GM12878 (cell line): ENCODE measurements around the gene PGM3. TPM values are rescaled to one million over a fixed set of nuclear protein-coding genes. Genes with fewer than 3 reads are reported as not detected.

Experiments
- ATAC-seq: fragments of 200-7000 bp; cut with Tn5 transposase; 3 replicates; pipeline ENCODE4 v1.9.1; 2020; ENCODE audit warnings: mild to moderate bottlenecking, moderate library complexity
- BruUV-seq: library from RNA; stranded (reverse); fragments of 400-500 nt; replicated peaks from 2 replicates; lab custom pipeline; 2021; lab: Mats Ljungman, UMichigan
- CTCF ChIA-PET: fragments of 300-600 bp; sonication (Branson Sonifier 250); formaldehyde crosslinking; extraction: SDS; loops from one replicate; lab custom pipeline; 2021; ENCODE audit warnings: inconsistent platforms; lab: Yijun Ruan, JAX
- POLR2A ChIA-PET: fragments of 350-600 bp; formaldehyde crosslinking; extraction: SDS; loops from one replicate; lab custom pipeline; 2021; ENCODE audit warnings: inconsistent platforms; lab: Charles Lee
- RAD21 ChIA-PET: fragments of 300-600 bp; sonication (Branson Sonifier 250); formaldehyde crosslinking; loops from one replicate; lab custom pipeline; 2023; ENCODE audit warnings: antibody characterized with exemption; ENCODE audit not compliant: unreplicated experiment; lab: Charles Lee
- SMC1A ChIA-PET: fragments of 300-600 bp; sonication (Branson Sonifier 250); formaldehyde crosslinking; loops from one replicate; lab custom pipeline; 2023; ENCODE audit not compliant: unreplicated experiment, uncharacterized antibody; lab: Charles Lee
- DNase-seq: peaks from one replicate; pipeline ENCODE4 v3.0.0-alpha.2; 2011; ENCODE audit warnings: low read depth, low spot score
- FAIRE-seq: peaks from 3 replicates; lab custom pipeline; 2011; peaks lifted over from hg19 to GRCh38; lab: Jason Lieb, UNC
- H2AFZ ChIP-seq: 2 replicates; pipeline ENCODE4 v1.6.0; 2011; ENCODE audit warnings: low read depth, low read length, control low read depth; ENCODE audit not compliant: control insufficient read depth
- H3K27ac ChIP-seq: 2 replicates; pipeline ENCODE4 v1.5.1; 2011; ENCODE audit warnings: control low read depth; ENCODE audit not compliant: control insufficient read depth, insufficient read depth
- H3K27me3 ChIP-seq, 2 experiments: replicated peaks in 1 of 2; 2 replicates each; pipeline versions ENCODE4 v1.6.0 to v1.6.1; 2011; ENCODE audit warnings: low read length in 1 of 2; ENCODE audit not compliant: control insufficient read depth in 2 of 2, insufficient read depth in 2 of 2
- H3K36me3 ChIP-seq, 2 experiments: 2 replicates each; pipeline ENCODE4 v1.5.1; 2011; ENCODE audit warnings: low read length in 1 of 2; ENCODE audit not compliant: control insufficient read depth in 2 of 2, insufficient read depth in 2 of 2
- H3K4me1 ChIP-seq: 2 replicates; pipeline ENCODE4 v1.6.1; 2011; ENCODE audit warnings: mild to moderate bottlenecking, low read length, moderate library complexity, mixed read lengths; ENCODE audit not compliant: control insufficient read depth, insufficient read depth
- H3K4me2 ChIP-seq: 2 replicates; pipeline ENCODE4 v1.6.0; 2011; ENCODE audit warnings: control low read depth; ENCODE audit not compliant: control insufficient read depth, insufficient read depth
- H3K4me3 ChIP-seq: fragments of 200-600 bp; sonication (generic); 2 replicates; pipeline ENCODE4 v1.5.1; 2016
- H3K79me2 ChIP-seq: 2 replicates; pipeline ENCODE4 v1.6.0; 2011; ENCODE audit warnings: low read length; ENCODE audit not compliant: control insufficient read depth, insufficient read depth
- H3K9ac ChIP-seq: 2 replicates; pipeline ENCODE4 v1.8.0; 2011; ENCODE audit warnings: low read length, control low read depth, mixed read lengths; ENCODE audit not compliant: control insufficient read depth, insufficient read depth
- H3K9me3 ChIP-seq: replicated peaks from 3 replicates; pipeline ENCODE4 v1.5.1; 2011; ENCODE audit warnings: mild to moderate bottlenecking, low read length; ENCODE audit not compliant: control insufficient read depth, insufficient read depth
- H4K20me1 ChIP-seq: 2 replicates; pipeline ENCODE4 v1.6.0; 2011; ENCODE audit not compliant: control insufficient read depth, insufficient read depth
- BRCA1 ChIP-seq: IDR thresholded peaks from 2 replicates; pipeline ENCODE4 v1.6.1; 2011; ENCODE audit warnings: low read depth, low read length, improper control_type of control experiment
- CHD1 ChIP-seq: IDR thresholded peaks from 2 replicates; pipeline ENCODE4 v1.6.1; 2012; ENCODE audit warnings: low read depth, low read length, improper control_type of control experiment
- GABPA ChIP-seq: IDR thresholded peaks from 2 replicates; pipeline ENCODE4 v1.6.1; 2014; ENCODE audit warnings: antibody characterized with exemption, low read depth, mild to moderate bottlenecking, inconsistent platforms
- HDAC6 ChIP-seq: fragments of 200-600 bp; sonication (generic); IDR thresholded peaks from one replicate; pipeline ENCODE4 v1.8.0; 2017; ENCODE audit warnings: antibody characterized with exemption; ENCODE audit not compliant: unreplicated experiment
- JUND ChIP-seq: IDR thresholded peaks from 2 replicates; pipeline ENCODE4 v1.6.1; 2012; ENCODE audit warnings: low read depth, mild to moderate bottlenecking, low read length, improper control_type of control experiment, moderate library complexity
- NFXL1 ChIP-seq: fragments of 450-650 bp; IDR thresholded peaks from 2 replicates; pipeline ENCODE4 v1.6.1; 2017; ENCODE audit warnings: antibody characterized with exemption, mild to moderate bottlenecking, borderline replicate concordance
- PAX8 ChIP-seq: fragments of 450-650 bp; IDR thresholded peaks from 2 replicates; pipeline ENCODE4 v1.6.1; 2017; ENCODE audit warnings: mild to moderate bottlenecking, moderate library complexity
- POLR2A ChIP-seq: IDR thresholded peaks from 2 replicates; pipeline ENCODE4 v1.6.1; 2011; ENCODE audit warnings: low read depth, mild to moderate bottlenecking, low read length
- SIN3A ChIP-seq: IDR thresholded peaks from 2 replicates; pipeline ENCODE4 v1.6.1; 2012; ENCODE audit warnings: low read depth, low read length, improper control_type of control experiment
- TCF3 ChIP-seq: IDR thresholded peaks from 2 replicates; pipeline ENCODE4 v1.6.1; 2012; ENCODE audit warnings: low read depth, mild to moderate bottlenecking, low read length, borderline replicate concordance; ENCODE audit not compliant: insufficient read depth
- USF2 ChIP-seq: IDR thresholded peaks from 2 replicates; pipeline ENCODE4 v1.6.1; 2011; ENCODE audit warnings: low read depth, low read length, improper control_type of control experiment, borderline replicate concordance
- ZNF384 ChIP-seq: IDR thresholded peaks from 2 replicates; pipeline ENCODE4 v1.6.1; 2012; ENCODE audit warnings: low read depth, mild to moderate bottlenecking, low read length, improper control_type of control experiment, borderline replicate concordance
- WGBS: methylation state at CpG from one replicate; pipeline ENCODE4 v1.1.6; 2016; ENCODE audit warnings: low lambda C conversion rate; ENCODE audit not compliant: insufficient replicate concordance, insufficient coverage; ENCODE audit errors: missing lambda C conversion rate; 5-methylcytosine and 5-hydroxymethylcytosine counted together
- in situ Hi-C: fragments of 300-500 bp; cut with MboI; formaldehyde crosslinking; loops from 9 replicates; pipeline ENCODE4 v1.14.3; 2018; ENCODE audit warnings: mixed read lengths
- intact Hi-C: fragments of 100-400 bp; cut with micrococcal nuclease; formaldehyde crosslinking; loops from one replicate; pipeline ENCODE4 v1.14.2; 2022; ENCODE audit not compliant: unreplicated experiment
- polyA plus RNA-seq, 11 experiments: library from polyadenylated mRNA; depleted of rRNA in 4 of 11; unstranded in 6 of 11; stranded (reverse) in 5 of 11; fragments of >200 nt; fragmentation: Nextera tagmentation in 4 of 11; fragmentation: Illumina TruSeq in 1 of 11; extraction: Ambion mirVana in 4 of 11; extraction: Trizol in 1 of 11; gene quantifications; 1 replicate in 1 of 11; 2 replicates in 10 of 11; pipeline versions ENCODE4 v1.2.1 to v1.2.3, GENCODE V29; 2011 to 2016; ENCODE audit warnings: inconsistent platforms in 2 of 11, missing spikeins in 2 of 11, low read depth in 1 of 11
- total RNA-seq, 4 experiments: library from RNA; depleted of rRNA in 3 of 4; stranded (reverse); fragments of >200 nt in 3 of 4; fragmentation: Illumina TruSeq in 1 of 4; extraction: Trizol in 1 of 4; gene quantifications; 2 replicates each; pipeline versions ENCODE4 v1.2.1 to v1.2.3, GENCODE V29; 2013 to 2021

PGM3 gene
- total and polyA plus RNA-seq, 10 of the 15 experiments (the other 5 are each of a cell fraction or from before 2014, with no cell fraction given): 13.0 to 36.0 (median 24.6) TPM

GRCh38 chr6:83231146-83231545, 38.1 kb upstream of the PGM3 start:
- no peak overlapping the region for H3K4me3 ChIP-seq
- no peaks in the 10 kb centered on the region for H3K27me3 ChIP-seq
- no peak overlapping the region for H3K4me2 ChIP-seq
- no peak overlapping the region for H2AFZ ChIP-seq
- CTCF ChIA-PET: interaction anchor here (0.7 to 6.9 kb wide), 4 partner anchors 9 to 284 kb away, joined by 4 to 53 read pairs (median 5); no protein-coding TSS in a partner anchor
- H3K36me3 ChIP-seq: no peaks in the 10 kb centered on the region
- SMC1A ChIA-PET: interaction anchor here (0.6 to 1.5 kb wide), 2 partner anchors 10 to 16 kb away, joined by 4 to 7 read pairs; no protein-coding TSS in a partner anchor
- no peaks in the 10 kb centered on the region for H3K4me1 ChIP-seq
- BruUV-seq: no TSS peak
- no peak overlapping the region for H3K27ac ChIP-seq
- POLR2A ChIA-PET: no interaction called here
- ATAC-seq (no peak), DNase-seq (no peak), FAIRE-seq (no peak)
- H4K20me1 ChIP-seq: no peaks in the 10 kb centered on the region
- WGBS: 0% methylated on average over 1 of the region's 1 CpG
- intact Hi-C loops: no loop called here
- RAD21 ChIA-PET: interaction anchor here (0.9 kb wide), 1 partner anchor 18 kb away, joined by 3 read pairs; no protein-coding TSS in a partner anchor
- H3K9ac ChIP-seq: no peak overlapping the region
- H3K9me3 ChIP-seq: no peaks in the 10 kb centered on the region
- in situ Hi-C loops: no loop called here
- TF ChIP-seq JUND: no peak
- TF ChIP-seq NFXL1: no peak
- TF ChIP-seq POLR2A: no peak
- TF ChIP-seq HDAC6: no peak
- no peak for TF ChIP-seq PAX8
- TF ChIP-seq CHD1: no peak
- no peak for TF ChIP-seq USF2
- TF ChIP-seq GABPA: no peak
- TF ChIP-seq ZNF384: no peak
- TF ChIP-seq BRCA1: no peak
- no peak for TF ChIP-seq TCF3
- no peak for TF ChIP-seq SIN3A
- no peaks in the 10 kb centered on the region for H3K79me2 ChIP-seq
